Glutamatergic neuron (in vitro differentiated cells): ENCODE data around the gene RPP25L. TPM values are rescaled to one million over a fixed set of nuclear protein-coding genes. Genes with fewer than 3 reads are reported as not detected.
A peak's percentile ranks its signal among the peaks of the same experiment; 100 is the strongest.

Experiments
- DNase-seq: peaks from one replicate; pipeline ENCODE4 v3.0.0; 2022
- H3K27ac Mint-ChIP-seq: one replicate; pipeline ENCODE4 v1.8.0; 2020; ENCODE audit warnings: mild to moderate bottlenecking, mixed read lengths, inconsistent platforms; ENCODE audit not compliant: unreplicated experiment
- H3K27me3 Mint-ChIP-seq: one replicate; pipeline ENCODE4 v1.8.0; 2020; ENCODE audit warnings: mild to moderate bottlenecking, moderate library complexity, mixed read lengths, inconsistent platforms; ENCODE audit not compliant: unreplicated experiment
- H3K36me3 Mint-ChIP-seq: one replicate; pipeline ENCODE4 v1.8.0; 2020; ENCODE audit warnings: mild to moderate bottlenecking, mixed read lengths, inconsistent platforms; ENCODE audit not compliant: unreplicated experiment
- H3K4me1 Mint-ChIP-seq: one replicate; pipeline ENCODE4 v1.8.0; 2020; ENCODE audit warnings: mild to moderate bottlenecking, low read depth, mixed read lengths, inconsistent platforms; ENCODE audit not compliant: unreplicated experiment
- H3K4me3 Mint-ChIP-seq: one replicate; pipeline ENCODE4 v1.8.0; 2020; ENCODE audit warnings: mild to moderate bottlenecking, mixed read lengths, inconsistent platforms; ENCODE audit not compliant: unreplicated experiment
- H3K9me3 Mint-ChIP-seq: one replicate; pipeline ENCODE4 v1.8.0; 2020; ENCODE audit warnings: mild to moderate bottlenecking, moderate library complexity, mixed read lengths, inconsistent platforms; ENCODE audit not compliant: unreplicated experiment
- CTCF ChIP-seq: fragments of 200-600 bp; sonication (generic); IDR thresholded peaks from one replicate; pipeline ENCODE4 v1.5.0; 2021; ENCODE audit not compliant: partially characterized antibody, unreplicated experiment
- total RNA-seq: library from RNA; stranded (reverse); fragmentation: NEBNext Ultra II Directional; extraction: Animal tissue kit (Norgen Biotek cat#: 25700); gene quantifications from one replicate; pipeline ENCODE4 v1.2.1, GENCODE V29; 2021; ENCODE audit not compliant: unreplicated experiment

The RPP25L gene
- total RNA-seq, 1 donor from 2014 or later: 12.6 TPM

DNA sequence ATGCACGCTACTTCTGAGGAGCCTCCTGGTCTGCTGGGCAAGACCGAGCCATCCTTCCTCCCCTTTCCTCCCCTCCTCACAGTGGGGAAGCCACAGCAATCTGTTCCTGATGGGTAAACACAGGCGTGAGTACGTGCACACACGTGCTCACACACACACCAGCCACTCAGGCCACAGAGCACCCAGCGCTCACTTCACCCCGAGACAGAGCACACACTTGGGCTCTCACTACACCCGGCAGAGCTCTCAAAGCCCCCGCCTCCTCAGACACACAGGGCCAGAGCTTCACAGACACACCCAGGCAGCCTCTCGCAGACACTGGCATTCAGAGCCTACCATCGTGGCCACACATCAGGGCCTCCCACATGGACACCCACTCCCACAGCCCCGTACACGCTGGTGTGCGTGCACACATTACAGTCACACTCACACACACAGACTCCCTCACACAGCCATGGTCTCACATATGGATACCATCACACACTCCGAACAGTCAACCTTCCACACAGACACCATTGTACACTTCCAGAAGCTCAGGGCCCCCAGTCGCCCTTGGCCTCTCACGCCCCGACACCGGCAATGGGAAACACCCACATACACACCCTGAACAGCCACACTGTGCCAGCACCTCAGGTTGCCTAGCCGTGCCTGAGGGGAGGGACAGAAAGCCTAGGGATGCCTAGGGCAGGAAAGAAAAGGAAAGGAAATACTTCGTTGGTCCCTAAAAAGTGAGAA is 35.9 kb downstream of the RPP25L start:
- Mint-ChIP-seq H3K4me3 (peak overlapping the region; percentile 45), H3K36me3 (no peaks in the 10 kb centered on the region), H3K4me1 (peaks cover 53% of the 10 kb centered on the region), H3K9me3 (peaks cover 11% of the 10 kb centered on the region), H3K27me3 (peaks cover 20% of the 10 kb centered on the region), H3K27ac (peak overlapping the region; percentile 69)
- DNase-seq: no peak
- TF ChIP-seq CTCF: no peak

DNA sequence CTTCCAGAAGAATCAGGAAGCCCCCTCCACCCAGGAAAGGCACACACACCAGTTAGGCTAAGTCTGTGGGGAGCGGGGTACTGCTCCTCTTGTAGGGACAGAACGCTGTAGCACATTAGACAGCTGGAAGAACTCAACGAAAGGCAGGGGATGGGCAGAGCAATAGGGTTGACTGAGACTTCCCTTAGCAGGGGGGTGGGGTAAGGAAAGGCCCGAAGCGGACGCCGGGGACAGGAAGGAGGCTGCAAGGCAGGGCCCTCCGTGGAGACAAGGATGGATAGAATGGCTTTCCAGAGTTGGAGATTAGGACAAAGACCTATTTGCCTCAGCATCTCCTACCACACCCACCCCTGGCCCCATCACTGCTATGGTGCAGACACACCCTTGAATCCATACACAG is 36.7 kb downstream of the RPP25L start:
- Mint-ChIP-seq H3K9me3 (peaks cover 14% of the 10 kb centered on the region), H3K4me1 (peaks cover 53% of the 10 kb centered on the region), H3K4me3 (peak overlapping the region; percentile 42), H3K27ac (peak overlapping the region; percentile 48), H3K36me3 (no peaks in the 10 kb centered on the region), H3K27me3 (peaks cover 21% of the 10 kb centered on the region)
- TF ChIP-seq CTCF: no peak
- no peak for DNase-seq

GRCh38 chr9:34574571-34574970 is 37.3 kb downstream of the RPP25L start:
- Mint-ChIP-seq H3K36me3 (no peaks in the 10 kb centered on the region), H3K27me3 (peaks cover 20% of the 10 kb centered on the region), H3K4me1 (peaks cover 53% of the 10 kb centered on the region), H3K9me3 (peaks cover 13% of the 10 kb centered on the region), H3K27ac (no peak overlapping the region), H3K4me3 (no peak overlapping the region)
- no peak for TF ChIP-seq CTCF
- DNase-seq: no peak

GRCh38 chr9:34573599-34574325 is 38.1 kb downstream of the RPP25L start:
- Mint-ChIP-seq H3K9me3 (peaks cover 18% of the 10 kb centered on the region), H3K27me3 (peaks cover 16% of the 10 kb centered on the region), H3K4me3 (no peak overlapping the region), H3K27ac (peak overlapping the region; percentile 54), H3K36me3 (no peaks in the 10 kb centered on the region), H3K4me1 (peaks cover 54% of the 10 kb centered on the region)
- DNase-seq: no peak
- TF ChIP-seq CTCF: no peak

DNA sequence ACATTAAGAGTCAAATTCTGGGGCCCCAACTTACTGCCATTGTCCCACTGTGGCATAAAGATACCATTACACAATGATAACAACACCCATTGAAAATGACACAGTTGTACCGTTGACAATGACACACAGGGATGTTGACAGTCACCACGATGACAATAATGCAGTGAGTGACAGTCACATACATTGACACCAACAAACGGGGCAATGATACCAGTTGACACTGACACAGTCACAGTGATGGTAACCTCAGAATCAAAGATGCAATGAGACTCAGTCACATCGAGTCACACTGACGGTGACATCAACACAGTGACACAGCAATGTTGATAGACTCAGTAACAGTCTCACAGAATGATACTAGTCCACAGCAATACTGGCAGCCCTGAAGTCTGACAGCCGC is 39.3 kb downstream of the RPP25L start:
- Mint-ChIP-seq H3K36me3 (no peaks in the 10 kb centered on the region), H3K4me1 (peaks cover 64% of the 10 kb centered on the region), H3K9me3 (peaks cover 24% of the 10 kb centered on the region), H3K4me3 (no peak overlapping the region), H3K27me3 (peaks cover 22% of the 10 kb centered on the region), H3K27ac (no peak overlapping the region)
- DNase-seq: no peak
- no peak for TF ChIP-seq CTCF
